Activated CD4-positive, alpha-beta T cell treated with anti-CD3 and anti-CD28 coated beads, Interleukin-2, Interleukin-4, amounts not matched to agents 100 ng/mL and 50 ng/mL, durations not matched to agents 16 hours and 8 hours (primary cell): Measurements from ENCODE around the gene SPTBN4.
"Not testable (repeated sequence)": the region's sequence is repeated elsewhere in the genome, so short reads cannot be mapped to it uniquely, and the experiment has no call there.

Experiments
- DNase-seq: peaks from one replicate; pipeline ENCODE4 v3.0.0-alpha.2; 2020; ENCODE audit warnings: low spot score

Gene SPTBN4

DNA sequence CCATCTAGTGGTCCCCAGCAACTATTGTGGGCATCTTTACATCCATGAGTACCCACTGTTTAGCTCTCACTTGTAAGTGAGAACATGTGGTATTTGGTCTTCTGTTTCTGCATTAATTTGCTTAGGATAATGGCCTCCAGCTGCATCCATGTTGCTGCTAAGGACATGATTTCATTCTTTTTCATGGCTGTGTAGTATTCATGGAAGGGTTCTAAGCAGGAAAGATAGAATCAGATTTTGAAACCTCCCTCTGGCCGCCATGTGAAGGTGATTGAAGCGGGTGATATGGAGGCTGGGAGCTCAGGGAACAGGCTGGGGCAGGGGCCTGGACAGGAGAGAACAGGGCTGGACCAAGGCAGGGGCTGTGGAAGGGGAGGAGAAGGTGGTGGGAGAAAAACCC lies 154.5 kb downstream of the SPTBN4 start:
- no peak for DNase-seq

DNA sequence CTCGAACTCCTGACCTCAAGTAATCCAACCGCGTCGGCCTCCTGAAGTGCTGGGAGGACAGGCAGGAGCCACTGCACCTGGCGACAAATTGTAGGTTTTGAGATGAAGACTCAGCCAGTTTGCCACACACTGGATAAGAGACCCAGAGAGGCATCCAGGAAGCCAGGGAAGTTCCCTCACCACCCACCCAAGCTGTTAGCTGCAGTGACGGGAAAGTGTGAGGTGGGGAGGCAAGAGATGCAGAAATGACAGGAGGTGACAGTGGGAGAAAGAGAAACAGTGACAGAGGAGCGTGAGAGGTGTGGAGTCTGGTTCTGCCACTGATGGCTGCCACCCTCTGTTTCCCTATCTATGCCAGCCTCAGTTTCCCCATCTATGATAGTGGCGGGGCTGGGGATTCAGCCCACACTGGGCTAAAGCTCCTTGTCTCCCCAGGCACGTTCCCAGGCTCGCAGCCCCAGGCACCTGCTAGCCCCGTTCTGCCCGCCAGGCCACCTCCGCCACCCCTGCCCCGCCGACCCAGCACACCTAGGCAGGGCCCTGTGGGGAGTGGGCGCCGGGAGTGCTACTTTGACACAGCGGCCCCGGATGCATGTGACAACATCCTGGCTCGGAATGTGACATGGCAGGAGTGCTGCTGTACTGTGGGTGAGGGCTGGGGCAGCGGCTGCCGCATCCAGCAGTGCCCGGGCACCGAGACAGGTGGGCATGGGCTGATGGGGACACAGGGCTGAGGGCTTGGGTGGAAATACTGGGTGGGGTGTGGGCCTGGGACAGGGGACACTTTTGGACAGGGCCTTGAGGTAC lies 155.4 kb downstream of the SPTBN4 start:
- no peak for DNase-seq

DNA sequence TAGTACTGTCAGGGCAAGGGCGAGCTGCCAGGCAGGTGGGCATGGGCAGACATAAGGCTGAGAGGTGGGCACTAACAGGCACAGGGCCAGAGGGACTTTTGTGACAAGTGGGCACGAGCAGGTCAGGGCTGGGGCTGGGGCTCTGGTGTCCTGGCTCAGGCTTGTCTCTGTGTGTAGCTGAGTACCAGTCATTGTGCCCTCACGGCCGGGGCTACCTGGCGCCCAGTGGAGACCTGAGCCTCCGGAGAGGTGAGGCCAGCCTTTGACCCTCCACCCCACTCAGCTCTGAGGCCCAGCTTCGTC lies 155.9 kb downstream of the SPTBN4 start:
- DNase-seq: no peak

DNA sequence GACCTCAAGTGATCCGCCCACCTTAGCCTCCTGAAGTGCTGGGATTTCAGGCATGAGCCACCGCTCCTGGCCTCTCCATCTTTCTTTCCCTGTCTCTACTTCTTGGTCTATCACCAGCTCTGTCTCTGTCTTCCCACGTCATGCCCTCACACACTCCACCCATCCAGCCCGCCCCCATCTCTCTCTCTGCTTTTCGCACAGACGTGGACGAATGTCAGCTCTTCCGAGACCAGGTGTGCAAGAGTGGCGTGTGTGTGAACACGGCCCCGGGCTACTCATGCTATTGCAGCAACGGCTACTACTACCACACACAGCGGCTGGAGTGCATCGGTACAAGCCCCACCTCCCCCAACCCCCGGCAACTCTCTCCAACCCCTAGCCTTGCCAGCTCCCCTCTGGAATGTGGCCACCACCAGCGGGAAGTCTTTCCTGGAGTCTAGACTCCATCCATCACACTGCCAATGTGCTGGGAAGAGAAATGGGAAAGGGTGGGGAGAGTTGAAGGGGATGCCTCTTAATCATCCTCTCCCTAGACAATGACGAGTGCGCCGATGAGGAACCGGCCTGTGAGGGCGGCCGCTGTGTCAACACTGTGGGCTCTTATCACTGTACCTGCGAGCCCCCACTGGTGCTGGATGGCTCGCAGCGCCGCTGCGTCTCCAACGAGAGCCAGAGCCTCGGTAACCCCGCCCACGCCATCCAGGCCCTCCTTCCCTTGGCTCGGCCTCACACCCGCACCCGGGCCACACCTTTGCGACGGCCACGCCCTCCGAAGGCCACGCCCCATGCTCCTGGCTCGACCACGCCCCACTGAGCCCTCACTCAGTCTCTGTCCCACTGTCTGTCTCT lies 156.8 kb downstream of the SPTBN4 start:
- no peak for DNase-seq

- not testable (repeated sequence) for DNase-seq
These were observed 157.8 kb downstream of the SPTBN4 start for GRCh38 chr19:40624369-40625153.

GRCh38 chr19:40625406-40626120 lies 158.8 kb downstream of the SPTBN4 start:
- no peak for DNase-seq
